ENCODE measurements around the gene KDF1. TPM values are rescaled to one million over a fixed set of nuclear protein-coding genes. Genes with fewer than 3 reads are reported as not detected.

KDF1 gene
- total RNA-seq, 1 donor from 2014 or later, result 11.9 TPM

- Mint-ChIP-seq H3K36me3 (peaks cover 18% of the 10 kb centered on the region), H3K27ac (no peak overlapping the region), H3K4me3 (no peak overlapping the region), H3K9me3 (no peaks in the 10 kb centered on the region), H3K4me1 (peaks cover 22% of the 10 kb centered on the region), H3K27me3 (ENCODE audit: low read depth) (no peaks in the 10 kb centered on the region)
- TF ChIP-seq CTCF (IDR thresholded peaks at IDR 0.05; ENCODE audit: unreplicated experiment), result no peak
- DNase-seq (ENCODE audit: low spot score in 2 of 2, unreplicated experiment in 2 of 2), result no peak
These were observed 36.6 kb downstream of the KDF1 start for GRCh38 chr1:26923711-26924110.

- Mint-ChIP-seq H3K36me3 (peaks cover 10% of the 10 kb centered on the region), H3K27me3 (ENCODE audit: low read depth) (no peaks in the 10 kb centered on the region), H3K4me1 (peaks cover 22% of the 10 kb centered on the region), H3K4me3 (peak overlapping the region; percentile 96), H3K27ac (peak overlapping the region; percentile 32), H3K9me3 (no peaks in the 10 kb centered on the region)
- no peak for DNase-seq (ENCODE audit: low spot score in 2 of 2, unreplicated experiment in 2 of 2)
- TF ChIP-seq CTCF (IDR thresholded peaks at IDR 0.05; ENCODE audit: unreplicated experiment), result no peak
These were observed 37.4 kb downstream of the KDF1 start for GRCh38 chr1:26922901-26923300.

- H3K27ac Mint-ChIP-seq, result no peak overlapping the region
- H3K9me3 Mint-ChIP-seq, result no peaks in the 10 kb centered on the region
- no peak for DNase-seq (ENCODE audit: low spot score in 2 of 2, unreplicated experiment in 2 of 2)
- TF ChIP-seq CTCF (IDR thresholded peaks at IDR 0.05; ENCODE audit: unreplicated experiment), result no peak
- peak overlapping the region; percentile 96 for H3K4me3 Mint-ChIP-seq
- peaks cover 7% of the 10 kb centered on the region for H3K36me3 Mint-ChIP-seq
- no peaks in the 10 kb centered on the region for H3K27me3 Mint-ChIP-seq (ENCODE audit: low read depth)
- H3K4me1 Mint-ChIP-seq, result peaks cover 22% of the 10 kb centered on the region
These were observed 37.9 kb downstream of the KDF1 start for GRCh38 chr1:26922431-26922729.

GRCh38 chr1:26921540-26922430 lies 38.5 kb downstream of the KDF1 start, which contains the start of gene NUDC:
NUDC (plus strand) TSS chr1:26921743; CDS start chr1:26921849, 106 bp downstream.
- Mint-ChIP-seq H3K27me3 (ENCODE audit: low read depth) (no peaks in the 10 kb centered on the region), H3K27ac (peak within 1 kb of the TSS; percentile 95), H3K4me1 (peaks cover 22% of the 10 kb centered on the region), H3K4me3 (peak within 1 kb of the TSS; percentile 96), H3K9me3 (no peaks in the 10 kb centered on the region), H3K36me3 (peaks cover 4% of the 10 kb centered on the region)
- DNase-seq (ENCODE audit: low spot score in 2 of 2, unreplicated experiment in 2 of 2), result peak; percentile 92 to 94
- TF ChIP-seq CTCF (IDR thresholded peaks at IDR 0.05; ENCODE audit: unreplicated experiment), result no peak

GRCh38 chr1:26921126-26921539 lies 39.1 kb downstream of the KDF1 start:
- Mint-ChIP-seq H3K9me3 (no peaks in the 10 kb centered on the region), H3K4me3 (peak overlapping the region; percentile 96), H3K4me1 (peaks cover 22% of the 10 kb centered on the region)

More at GRCh38 chr1:26921126-26921539, 39.1 kb downstream of the KDF1 start:
- no peak for TF ChIP-seq CTCF (IDR thresholded peaks at IDR 0.05; ENCODE audit: unreplicated experiment)
- Mint-ChIP-seq H3K27me3 (ENCODE audit: low read depth) (no peaks in the 10 kb centered on the region), H3K27ac (peak overlapping the region; percentile 95), H3K36me3 (peaks cover 2% of the 10 kb centered on the region)
- DNase-seq (ENCODE audit: low spot score in 2 of 2, unreplicated experiment in 2 of 2), result no peak
